Stimulated activated CD8-positive, alpha-beta memory T cell treated with anti-CD3 and anti-CD28 coated beads, Interleukin-4, amount 100 ng/mL, for 1 hour (primary cell): Measurements from ENCODE around the gene NINJ2.
"Not testable (repeated sequence)": the region's sequence is repeated elsewhere in the genome, so short reads cannot be mapped to it uniquely, and the experiment has no call there.

ENCODE experiments used
- DNase-seq, 2 donors: peaks; one replicate each; pipeline ENCODE4 v3.0.0-alpha.2; 2020; ENCODE audit warnings: low read depth in 2 of 2, low spot score in 1 of 2

NINJ2 gene

GRCh38 chr12:642633-643474 lies 20.4 kb downstream of the NINJ2 start:
- peak; percentile 38 to 45 for DNase-seq

GRCh38 chr12:641321-641720 lies 21.9 kb downstream of the NINJ2 start:
- not testable (repeated sequence) for DNase-seq

GRCh38 chr12:640773-641172 lies 22.5 kb downstream of the NINJ2 start:
- DNase-seq = no peak

GRCh38 chr12:639988-640387 lies 23.3 kb downstream of the NINJ2 start:
- DNase-seq = no peak

GRCh38 chr12:639566-639965 lies 23.7 kb downstream of the NINJ2 start:
- DNase-seq = no peak

GRCh38 chr12:638953-639557 lies 24.2 kb downstream of the NINJ2 start:
- no peak for DNase-seq

- no peak for DNase-seq
Measured at GRCh38 chr12:636632-637031, 26.6 kb downstream of the NINJ2 start.

- no peak for DNase-seq
Measured at GRCh38 chr12:633731-634130, 29.5 kb downstream of the NINJ2 start.

- DNase-seq = no peak
Measured at GRCh38 chr12:632102-632696, 31.0 kb downstream of the NINJ2 start.

- DNase-seq = peak; percentile 25 to 31
Measured at GRCh38 chr12:630656-631632, 32.3 kb downstream of the NINJ2 start.

GRCh38 chr12:628742-629078 lies 34.5 kb downstream of the NINJ2 start:
- not testable (repeated sequence) for DNase-seq

GRCh38 chr12:627863-628741 lies 35.1 kb downstream of the NINJ2 start:
- DNase-seq = no peak

GRCh38 chr12:627285-627684 lies 36.0 kb downstream of the NINJ2 start:
- DNase-seq = no peak

- no peak for DNase-seq
Measured at GRCh38 chr12:625998-626397, 37.2 kb downstream of the NINJ2 start.

- DNase-seq = no peak
Measured at GRCh38 chr12:623865-624372, 39.3 kb downstream of the NINJ2 start.

- DNase-seq = no peak
Measured at GRCh38 chr12:623172-623864, 39.9 kb downstream of the NINJ2 start.

GRCh38 chr12:622416-622815 lies 40.8 kb downstream of the NINJ2 start:
- no peak for DNase-seq

GRCh38 chr12:619346-619745 lies 43.9 kb downstream of the NINJ2 start:
- no peak for DNase-seq

- no peak for DNase-seq
Measured at GRCh38 chr12:618605-619004, 44.6 kb downstream of the NINJ2 start.
